Hepatocyte (in vitro differentiated cells): ENCODE measurements around the gene TNS2. TPM values are rescaled to one million over a fixed set of nuclear protein-coding genes. Genes with fewer than 3 reads are reported as not detected.
"Not testable (repeated sequence)": the region's sequence is repeated elsewhere in the genome, so short reads cannot be mapped to it uniquely, and the experiment has no call there.

Experiments
- DNase-seq: peaks from one replicate; pipeline ENCODE4 v3.0.0-alpha.2; 2016; ENCODE audit warnings: low spot score
- H2AFZ ChIP-seq: fragments of 200-600 bp; sonication (generic); 2 replicates; pipeline ENCODE4 v1.6.0; 2016; ENCODE audit warnings: antibody characterized with exemption, mild to moderate bottlenecking
- H3K27ac ChIP-seq: fragments of 200-600 bp; sonication (generic); 2 replicates; pipeline ENCODE4 v1.5.1; 2016; ENCODE audit warnings: mild to moderate bottlenecking
- H3K27me3 ChIP-seq: fragments of 200-600 bp; sonication (generic); 2 replicates; pipeline ENCODE4 v1.6.1; 2016
- H3K36me3 ChIP-seq: fragments of 200-600 bp; sonication (generic); replicated peaks from 2 replicates; pipeline ENCODE4 v1.5.1; 2016; ENCODE audit warnings: low read depth; ENCODE audit not compliant: insufficient read depth
- H3K4me1 ChIP-seq: fragments of 200-600 bp; sonication (generic); 2 replicates; pipeline ENCODE4 v1.5.1; 2016; ENCODE audit warnings: mild to moderate bottlenecking, moderate library complexity; ENCODE audit not compliant: insufficient read depth
- H3K4me2 ChIP-seq: fragments of 200-600 bp; sonication (generic); 2 replicates; pipeline ENCODE4 v1.6.0; 2016
- H3K4me3 ChIP-seq: fragments of 200-600 bp; sonication (generic); 2 replicates; pipeline ENCODE4 v1.5.1; 2016; ENCODE audit warnings: mild to moderate bottlenecking
- H3K79me2 ChIP-seq: fragments of 200-600 bp; sonication (generic); 2 replicates; pipeline ENCODE4 v1.6.0; 2017; ENCODE audit warnings: mild to moderate bottlenecking
- H3K9me2 ChIP-seq: fragments of 200-600 bp; sonication (generic); replicated peaks from 2 replicates; pipeline ENCODE4 v1.6.0; 2017; ENCODE audit warnings: mild to moderate bottlenecking; ENCODE audit not compliant: insufficient read depth
- H3K9me3 ChIP-seq: fragments of 200-600 bp; sonication (generic); 2 replicates; pipeline ENCODE4 v1.5.1; 2016; ENCODE audit warnings: low read depth, mild to moderate bottlenecking
- H4K20me1 ChIP-seq: fragments of 200-600 bp; sonication (generic); 2 replicates; pipeline ENCODE4 v1.6.0; 2016; ENCODE audit warnings: mild to moderate bottlenecking; ENCODE audit not compliant: insufficient read depth, poor library complexity, severe bottlenecking
- CTCF ChIP-seq: fragments of 200-600 bp; sonication (generic); IDR thresholded peaks from 2 replicates; pipeline ENCODE4 v1.5.1; 2016; ENCODE audit warnings: antibody characterized with exemption, mild to moderate bottlenecking; ENCODE audit not compliant: poor library complexity
- EZH2 ChIP-seq: fragments of 200-600 bp; sonication (generic); IDR thresholded peaks from 2 replicates; pipeline ENCODE4 v1.6.1; 2016; ENCODE audit warnings: antibody characterized with exemption, mild to moderate bottlenecking, borderline replicate concordance
- EZH2phosphoT487 ChIP-seq: fragments of 200-600 bp; sonication (generic); IDR thresholded peaks from one replicate; pipeline ENCODE4 v1.6.1; 2018; ENCODE audit warnings: antibody characterized with exemption, mild to moderate bottlenecking, low read depth, moderate library complexity; ENCODE audit not compliant: unreplicated experiment, severe bottlenecking
- WGBS: methylation state at CpG from one replicate; pipeline ENCODE4 v1.1.6; 2016; ENCODE audit warnings: low lambda C conversion rate; ENCODE audit errors: missing lambda C conversion rate; 5-methylcytosine and 5-hydroxymethylcytosine counted together
- polyA plus RNA-seq: library from polyadenylated mRNA; unstranded; fragments of >200 nt; fragmentation: Nextera tagmentation; extraction: Ambion mirVana; gene quantifications from 2 replicates; pipeline ENCODE4 v1.2.1, GENCODE V29; 2016
- total RNA-seq: library from RNA; depleted of rRNA; stranded (reverse); fragments of >200 nt; gene quantifications from 2 replicates; pipeline ENCODE4 v1.2.3, GENCODE V29; 2014

The TNS2 gene
- total and polyA plus RNA-seq, 2 experiments from 2014 or later, result 15.9 to 32.2 TPM

GRCh38 chr12:53012928-53013327, 36.9 kb upstream of the TNS2 start:
- H3K9me2 ChIP-seq, result no peaks in the 10 kb centered on the region
- H3K79me2 ChIP-seq, result peaks cover 100% of the 10 kb centered on the region
- no peaks in the 10 kb centered on the region for H3K27me3 ChIP-seq
- H3K4me2 ChIP-seq, result peak overlapping the region; percentile 92
- TF ChIP-seq EZH2phosphoT487 (no peak), EZH2 (no peak), CTCF (no peak)
- no peak overlapping the region for H3K27ac ChIP-seq
- DNase-seq, result no peak
- no peaks in the 10 kb centered on the region for H3K36me3 ChIP-seq
- H3K4me3 ChIP-seq, result no peak overlapping the region
- peaks cover 100% of the 10 kb centered on the region for H4K20me1 ChIP-seq
- no peak overlapping the region for H2AFZ ChIP-seq
- no peaks in the 10 kb centered on the region for H3K9me3 ChIP-seq
- peaks cover 42% of the 10 kb centered on the region for H3K4me1 ChIP-seq
- 92% methylated on average over 3 of the region's 3 CpGs for WGBS

- no peak overlapping the region for H2AFZ ChIP-seq
- no peak overlapping the region for H3K4me2 ChIP-seq
- peaks cover 96% of the 10 kb centered on the region for H3K79me2 ChIP-seq
- no peak overlapping the region for H3K4me3 ChIP-seq
- no peak for DNase-seq
- peaks cover 87% of the 10 kb centered on the region for H4K20me1 ChIP-seq
- H3K9me3 ChIP-seq, result no peaks in the 10 kb centered on the region
- TF ChIP-seq EZH2phosphoT487, result no peak
- no peak for TF ChIP-seq EZH2
- no peak for TF ChIP-seq CTCF
- H3K36me3 ChIP-seq, result peaks cover under 1% of the 10 kb centered on the region
- H3K27me3 ChIP-seq, result no peaks in the 10 kb centered on the region
- no peaks in the 10 kb centered on the region for H3K9me2 ChIP-seq
- H3K4me1 ChIP-seq, result peaks cover 26% of the 10 kb centered on the region
- H3K27ac ChIP-seq, result peak overlapping the region; percentile 17
- WGBS, result 98% methylated on average over 2 of the region's 2 CpGs
Observed at GRCh38 chr12:53014709-53015108, 35.2 kb upstream of the TNS2 start.

GRCh38 chr12:53025250-53025649, 24.6 kb upstream of the TNS2 start:
- Histone ChIP-seq H4K20me1 (peaks cover 14% of the 10 kb centered on the region), H3K79me2 (peaks cover 69% of the 10 kb centered on the region), H3K4me1 (no peaks in the 10 kb centered on the region), H3K27ac (no peak overlapping the region), H2AFZ (no peak overlapping the region), H3K4me3 (no peak overlapping the region), H3K9me3 (no peaks in the 10 kb centered on the region), H3K36me3 (peaks cover 4% of the 10 kb centered on the region), H3K27me3 (no peaks in the 10 kb centered on the region), H3K9me2 (no peaks in the 10 kb centered on the region), H3K4me2 (no peak overlapping the region)
- DNase-seq, result no peak
- 91% methylated on average over 3 of the region's 3 CpGs for WGBS
- TF ChIP-seq EZH2, result no peak
- no peak for TF ChIP-seq EZH2phosphoT487
- no peak for TF ChIP-seq CTCF

GRCh38 chr12:53027014-53027413, 22.9 kb upstream of the TNS2 start:
- peaks cover 14% of the 10 kb centered on the region for H4K20me1 ChIP-seq
- not testable (repeated sequence) for H3K27ac ChIP-seq, DNase-seq, H3K27me3 ChIP-seq, H3K9me2 ChIP-seq, H3K4me2 ChIP-seq, H2AFZ ChIP-seq, H3K9me3 ChIP-seq, H3K4me3 ChIP-seq, H3K36me3 ChIP-seq, H3K4me1 ChIP-seq
- 89% methylated on average over 12 of the region's 13 CpGs for WGBS
- H3K79me2 ChIP-seq, result peaks cover 64% of the 10 kb centered on the region
